ENCODE data around the gene ANO8.

ANO8 gene

GRCh38 chr19:17329366-17330261, 5.0 kb downstream of the ANO8 start:
- DNase-seq (ENCODE audit: low spot score) = no peak

GRCh38 chr19:17328517-17329365, 5.9 kb downstream of the ANO8 start:
- no peak for DNase-seq (ENCODE audit: low spot score)

GRCh38 chr19:17327654-17328516, 6.8 kb downstream of the ANO8 start:
- DNase-seq (ENCODE audit: low spot score) = no peak

GRCh38 chr19:17327068-17327653, 7.5 kb downstream of the ANO8 start:
- peak; percentile 17 for DNase-seq (ENCODE audit: low spot score)

- peak; percentile 8 for DNase-seq (ENCODE audit: low spot score)
Measured at GRCh38 chr19:17326595-17326966, 8.1 kb downstream of the ANO8 start.

GRCh38 chr19:17325881-17326594, 8.6 kb downstream of the ANO8 start:
- no peak for DNase-seq (ENCODE audit: low spot score)

- no peak for DNase-seq (ENCODE audit: low spot score)
Measured at GRCh38 chr19:17325133-17325532, 9.5 kb downstream of the ANO8 start.

GRCh38 chr19:17324357-17325114, 10.1 kb downstream of the ANO8 start:
- DNase-seq (ENCODE audit: low spot score) = no peak

- no peak for DNase-seq (ENCODE audit: low spot score)
Measured at GRCh38 chr19:17323964-17324332, 10.7 kb downstream of the ANO8 start.

- no peak for DNase-seq (ENCODE audit: low spot score)
Measured at GRCh38 chr19:17323300-17323963, 11.2 kb downstream of the ANO8 start.

- DNase-seq (ENCODE audit: low spot score) = no peak
Measured at GRCh38 chr19:17322854-17323253, 11.8 kb downstream of the ANO8 start.

GRCh38 chr19:17321655-17322489, 12.8 kb downstream of the ANO8 start:
- DNase-seq (ENCODE audit: low spot score) = peak; percentile 22

- DNase-seq (ENCODE audit: low spot score) = no peak
Measured at GRCh38 chr19:17320435-17320834, 14.2 kb downstream of the ANO8 start.

- peak; percentile 27 for DNase-seq (ENCODE audit: low spot score)
Measured at GRCh38 chr19:17319473-17320238, 15.0 kb downstream of the ANO8 start.

- peak; percentile 20 for DNase-seq (ENCODE audit: low spot score)
Measured at GRCh38 chr19:17318966-17319365, 15.7 kb downstream of the ANO8 start.

GRCh38 chr19:17314007-17314593, 20.6 kb downstream of the ANO8 start:
- DNase-seq (ENCODE audit: low spot score) = no peak
